Tibial artery (tissue), 4 donors: ENCODE data around the gene DDX24.

ENCODE experiments used
- DNase-seq, 2 donors: peaks; one replicate each; pipeline ENCODE4 v3.0.0-alpha.2; 2019
- H3K27ac ChIP-seq, 2 donors: fragments of 200-600 bp; sonication (generic) in 1 of 2; 1 replicate in 1 of 2; 2 replicates in 1 of 2; pipeline ENCODE4 v1.5.1; 2018 to 2019; ENCODE audit warnings: mild to moderate bottlenecking in 1 of 2
- H3K27me3 ChIP-seq, 2 donors: fragments of 200-600 bp; sonication (generic) in 1 of 2; one replicate each; pipeline versions ENCODE4 v1.5.1 to v1.6.0; 2016 to 2019
- H3K36me3 ChIP-seq, 3 donors: fragments of 200-600 bp; sonication (generic) in 2 of 3; one replicate each; pipeline ENCODE4 v1.5.1; 2016 to 2019; ENCODE audit warnings: mild to moderate bottlenecking in 2 of 3
- H3K4me1 ChIP-seq, 4 donors: fragments of 200-600 bp; sonication (generic) in 2 of 4; 1 replicate in 3 of 4; 2 replicates in 1 of 4; pipeline ENCODE4 v1.5.1; 2016 to 2019
- H3K4me3 ChIP-seq, 2 donors: fragments of 200-600 bp; sonication (generic) in 1 of 2; 1 replicate in 1 of 2; 2 replicates in 1 of 2; pipeline ENCODE4 v1.5.1; 2018 to 2019; ENCODE audit warnings: mild to moderate bottlenecking in 2 of 2
- H3K9me3 ChIP-seq, 3 donors: fragments of 200-600 bp; sonication (generic) in 1 of 3; one replicate each; pipeline ENCODE4 v1.5.1; 2016 to 2019
- intact Hi-C: fragments of 100-400 bp; cut with DNase I; formaldehyde crosslinking; loops from one replicate; pipeline ENCODE4 v1.15.0; 2023; ENCODE audit warnings: low total_unique reads
- TF ChIP-seq, protein P1 (sequence below), 2 experiments: fragments of 200-600 bp in 1 of 2; fragments of 450-650 bp in 1 of 2; IDR thresholded peaks; one replicate each; pipeline ENCODE4 v1.5.1; 2017 to 2019; ENCODE audit warnings: antibody characterized with exemption in 2 of 2, mild to moderate bottlenecking in 1 of 2, moderate library complexity in 1 of 2

The DDX24 gene

DNA sequence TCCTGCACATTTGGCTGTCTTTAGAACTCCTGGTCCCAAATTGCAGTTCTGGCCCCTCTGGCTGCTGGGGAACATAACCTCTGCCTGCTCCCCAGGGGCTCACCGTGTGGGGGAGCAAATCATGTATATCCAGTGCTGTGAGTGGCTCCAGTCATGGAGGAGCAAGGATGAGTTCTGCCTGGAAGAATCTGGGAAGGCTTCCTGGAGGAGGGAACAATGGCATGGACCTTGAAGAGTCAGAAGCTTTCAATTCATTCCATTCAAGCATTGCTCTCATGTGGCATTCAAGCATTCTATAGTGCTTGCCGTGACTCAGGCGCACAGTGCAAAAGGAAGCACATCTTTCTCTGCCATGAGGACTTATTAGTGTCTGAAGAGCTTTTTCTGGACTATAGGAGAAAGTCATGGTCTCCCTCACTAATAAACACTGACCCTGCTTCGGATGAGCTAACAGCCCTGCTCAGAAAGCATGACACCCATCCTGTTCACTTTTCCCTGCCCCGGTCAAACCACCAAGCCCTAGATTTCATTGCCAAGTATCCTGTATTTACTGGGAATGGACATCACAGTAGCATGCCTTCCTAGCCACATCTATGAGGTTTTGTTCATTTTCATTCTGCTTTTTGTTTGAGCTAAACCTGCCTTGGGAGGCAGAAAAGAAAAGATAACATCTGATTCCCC is 33.0 kb upstream of the DDX24 start:
- Histone ChIP-seq H3K9me3 (peaks cover 0 to 1% (median under 1%) of the 10 kb centered on the region in 3 donors), H3K36me3 (no peaks in the 10 kb centered on the region), H3K27me3 (peaks cover 0 to 17% of the 10 kb centered on the region in 2 donors), H3K4me1 (peaks cover 0 to 7% (median 0%) of the 10 kb centered on the region in 4 donors), H3K4me3 (no peak overlapping the region), H3K27ac (no peak overlapping the region)
- intact Hi-C loops: no loop called here
- TF ChIP-seq, protein P1, sequence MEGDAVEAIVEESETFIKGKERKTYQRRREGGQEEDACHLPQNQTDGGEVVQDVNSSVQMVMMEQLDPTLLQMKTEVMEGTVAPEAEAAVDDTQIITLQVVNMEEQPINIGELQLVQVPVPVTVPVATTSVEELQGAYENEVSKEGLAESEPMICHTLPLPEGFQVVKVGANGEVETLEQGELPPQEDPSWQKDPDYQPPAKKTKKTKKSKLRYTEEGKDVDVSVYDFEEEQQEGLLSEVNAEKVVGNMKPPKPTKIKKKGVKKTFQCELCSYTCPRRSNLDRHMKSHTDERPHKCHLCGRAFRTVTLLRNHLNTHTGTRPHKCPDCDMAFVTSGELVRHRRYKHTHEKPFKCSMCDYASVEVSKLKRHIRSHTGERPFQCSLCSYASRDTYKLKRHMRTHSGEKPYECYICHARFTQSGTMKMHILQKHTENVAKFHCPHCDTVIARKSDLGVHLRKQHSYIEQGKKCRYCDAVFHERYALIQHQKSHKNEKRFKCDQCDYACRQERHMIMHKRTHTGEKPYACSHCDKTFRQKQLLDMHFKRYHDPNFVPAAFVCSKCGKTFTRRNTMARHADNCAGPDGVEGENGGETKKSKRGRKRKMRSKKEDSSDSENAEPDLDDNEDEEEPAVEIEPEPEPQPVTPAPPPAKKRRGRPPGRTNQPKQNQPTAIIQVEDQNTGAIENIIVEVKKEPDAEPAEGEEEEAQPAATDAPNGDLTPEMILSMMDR (IDR thresholded peaks at IDR 0.05): no peak
- no peak for DNase-seq

- Histone ChIP-seq H3K36me3 (no peaks in the 10 kb centered on the region), H3K27ac (no peak overlapping the region), H3K27me3 (peaks cover 0 to 17% of the 10 kb centered on the region in 2 donors), H3K4me3 (no peak overlapping the region), H3K4me1 (peaks cover 0 to 7% (median 0%) of the 10 kb centered on the region in 4 donors), H3K9me3 (no peaks in the 10 kb centered on the region)
- intact Hi-C loops: no loop called here
- no peak for DNase-seq
- TF ChIP-seq, protein P1 (IDR thresholded peaks at IDR 0.05): no peak
Measured at GRCh38 chr14:94113490-94113889, 32.5 kb upstream of the DDX24 start.

DNA sequence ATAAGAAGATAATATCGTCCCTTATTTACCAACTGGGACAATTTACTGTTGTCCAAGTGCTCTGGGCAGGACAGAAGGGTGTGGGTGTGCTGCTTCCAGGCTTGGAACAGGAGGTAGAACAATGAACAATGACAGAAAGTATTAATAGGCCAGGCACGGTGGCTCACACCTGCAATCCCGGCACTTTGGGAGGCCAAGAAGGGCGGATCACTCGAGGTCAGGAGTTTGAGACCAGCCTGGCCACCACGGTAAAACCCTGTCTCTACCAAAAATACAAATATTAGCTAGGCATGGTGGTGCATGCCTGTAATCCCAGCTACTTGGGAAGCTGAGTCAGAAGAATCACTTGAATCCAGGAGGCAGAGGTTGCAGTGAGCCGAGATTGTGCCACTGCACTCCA is 32.1 kb upstream of the DDX24 start:
- TF ChIP-seq, protein P1 (IDR thresholded peaks at IDR 0.05): no peak
- intact Hi-C loops: no loop called here
- no peaks in the 10 kb centered on the region for H3K9me3 ChIP-seq
- no peak for DNase-seq
- peaks cover 0 to 7% (median 0%) of the 10 kb centered on the region in 4 donors for H3K4me1 ChIP-seq
- no peak overlapping the region for H3K27ac ChIP-seq
- H3K4me3 ChIP-seq: no peak overlapping the region
- H3K36me3 ChIP-seq: no peaks in the 10 kb centered on the region
- H3K27me3 ChIP-seq: peaks cover 0 to 17% of the 10 kb centered on the region in 2 donors

DNA sequence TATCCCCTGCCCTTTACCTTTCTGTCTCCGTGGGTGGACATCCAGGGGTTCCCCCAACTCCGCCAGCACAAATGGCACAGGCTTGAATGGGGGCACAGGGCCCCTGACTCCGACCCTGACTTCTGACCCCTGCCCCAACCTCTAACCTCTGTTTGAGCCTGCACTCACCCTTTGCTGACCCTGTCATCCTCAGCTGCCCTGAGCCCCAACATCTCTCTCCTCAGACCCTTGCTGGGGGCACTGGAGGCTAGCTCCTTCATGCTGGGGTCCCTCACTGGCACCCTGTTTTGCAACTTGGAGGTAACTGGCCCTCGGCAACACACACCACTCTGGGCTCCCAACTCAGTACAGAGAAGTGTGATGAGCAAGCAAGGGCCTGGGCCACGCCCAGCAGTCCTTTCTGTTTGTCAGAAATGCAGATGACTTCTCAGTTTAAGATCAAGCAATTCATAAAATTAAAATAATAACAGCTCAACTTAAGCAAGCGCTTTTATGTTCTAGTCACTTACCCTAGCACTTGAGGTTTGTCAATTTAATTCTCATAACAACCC is 31.6 kb upstream of the DDX24 start:
- H3K27ac ChIP-seq: no peak overlapping the region
- no peak for DNase-seq
- no peaks in the 10 kb centered on the region for H3K9me3 ChIP-seq
- no peak overlapping the region for H3K4me3 ChIP-seq
- intact Hi-C loops: no loop called here
- peaks cover 0 to 7% (median 0%) of the 10 kb centered on the region in 4 donors for H3K4me1 ChIP-seq
- H3K36me3 ChIP-seq: no peaks in the 10 kb centered on the region
- peaks cover 0 to 17% of the 10 kb centered on the region in 2 donors for H3K27me3 ChIP-seq
- TF ChIP-seq, protein P1 (IDR thresholded peaks at IDR 0.05): no peak

GRCh38 chr14:94111276-94112095 is 30.5 kb upstream of the DDX24 start:
- Histone ChIP-seq H3K9me3 (no peaks in the 10 kb centered on the region), H3K27me3 (peaks cover 0 to 14% of the 10 kb centered on the region in 2 donors), H3K27ac (no peak overlapping the region), H3K4me3 (peak overlapping the region; percentile 9 to 16), H3K36me3 (no peaks in the 10 kb centered on the region), H3K4me1 (peaks cover 0 to 7% (median 0%) of the 10 kb centered on the region in 4 donors)
- no peak for DNase-seq
- intact Hi-C loops: no loop called here
- TF ChIP-seq, protein P1 (IDR thresholded peaks at IDR 0.05): no peak
